Activated CD8-positive, alpha-beta memory T cell treated with anti-CD3 and anti-CD28 coated beads for 36 hours (primary cell): ENCODE measurements around the gene OR5L2. TPM values are rescaled to one million over a fixed set of nuclear protein-coding genes. Genes with fewer than 3 reads are reported as not detected.
"Not testable (repeated sequence)": the region's sequence is repeated elsewhere in the genome, so short reads cannot be mapped to it uniquely, and the experiment has no call there.

Source experiments
- CTCF ChIA-PET: fragments of 350-600 bp; sonication (Branson Sonifier 250); formaldehyde crosslinking; loops from one replicate; lab custom pipeline; 2021; ENCODE audit warnings: antibody characterized with exemption; lab: Charles Lee
- POLR2A ChIA-PET: fragments of 350-600 bp; sonication (Branson Sonifier 250); formaldehyde crosslinking; loops from one replicate; lab custom pipeline; 2021; ENCODE audit warnings: antibody characterized with exemption; lab: Charles Lee
- total RNA-seq, 2 experiments: library from RNA; stranded (reverse); gene quantifications; one replicate each; pipeline ENCODE4 v1.2.3, GENCODE V29; 2021

OR5L2 gene
- not detected for total RNA-seq

GRCh38 chr11:55826919-55827318 lies at the start of gene OR5L2:
Gene OR5L2, plus strand, starts transcription at chr11:55827219. Its CDS starts 0 bp downstream, at chr11:55827219.
- POLR2A ChIA-PET = no interaction called here
- CTCF ChIA-PET = no interaction called here

- POLR2A ChIA-PET = no interaction called here
- CTCF ChIA-PET = no interaction called here
Observed at GRCh38 chr11:55791606-55792005, 35.4 kb upstream of the OR5L2 start.

DNA sequence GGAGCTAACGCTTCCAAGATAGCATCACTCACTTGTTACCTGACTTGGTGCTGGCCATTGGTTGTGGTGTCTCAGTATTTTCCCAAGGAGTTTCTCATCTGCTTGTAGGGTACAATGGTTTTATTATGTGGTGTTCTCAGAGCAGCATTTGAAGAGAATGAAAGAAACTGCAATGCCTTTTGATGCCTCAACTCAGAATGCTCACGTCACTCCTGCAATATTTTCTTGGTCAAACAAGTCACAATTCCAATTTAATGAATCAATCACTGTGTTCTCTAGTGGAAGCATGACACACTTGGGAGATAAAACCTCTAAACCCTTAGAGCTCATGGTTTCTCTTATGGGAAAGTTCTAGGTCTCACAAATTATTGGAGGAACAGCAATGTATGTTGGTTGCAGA lies 33.7 kb upstream of the OR5L2 start:
- CTCF ChIA-PET = no interaction called here
- POLR2A ChIA-PET = no interaction called here

GRCh38 chr11:55795256-55795655 lies 31.8 kb upstream of the OR5L2 start, which contains the start of gene OR5D14:
Gene OR5D14, plus strand, starts transcription at chr11:55795556. Its CDS starts 0 bp downstream, at chr11:55795556.
- CTCF ChIA-PET = no interaction called here
- POLR2A ChIA-PET = no interaction called here

GRCh38 chr11:55806248-55806647 lies 20.8 kb upstream of the OR5L2 start:
- CTCF ChIA-PET = no interaction called here
- POLR2A ChIA-PET = no interaction called here

- POLR2A ChIA-PET = no interaction called here
Observed at GRCh38 chr11:55811067-55811466, 16.0 kb upstream of the OR5L2 start, which contains the start of gene OR5L1. Gene OR5L1, plus strand, starts transcription at chr11:55811367. Its CDS starts 100 bp downstream, at chr11:55811467.

DNA sequence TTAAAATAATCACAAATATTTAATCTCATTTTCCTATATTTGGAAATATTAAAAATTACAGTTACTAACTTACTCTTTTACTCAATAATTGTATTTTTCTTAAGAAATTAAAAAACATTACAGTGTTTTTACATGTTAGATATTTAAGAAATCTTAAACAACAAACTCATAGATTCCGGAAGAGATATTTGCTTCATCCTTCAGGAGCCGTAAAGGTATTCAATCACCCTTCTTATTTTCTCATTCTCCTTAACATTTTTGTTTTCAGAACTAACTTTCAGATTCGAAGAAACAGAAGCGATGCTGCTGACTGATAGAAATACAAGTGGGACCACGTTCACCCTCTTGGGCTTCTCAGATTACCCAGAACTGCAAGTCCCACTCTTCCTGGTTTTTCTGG lies 7.7 kb upstream of the OR5L2 start, which contains the start of gene OR5D18:
Gene OR5D18 (plus strand): TSS at position 301 of the 400 bp plus-strand sequence. CDS start 0 bp downstream, at position 301.
- ChIA-PET CTCF (no interaction called here), POLR2A (no interaction called here)

More at GRCh38 chr11:55811067-55811466, 16.0 kb upstream of the OR5L2 start, which contains the start of gene OR5L1:
- CTCF ChIA-PET = no interaction called here

GRCh38 chr11:55838452-55838851 lies 11.4 kb downstream of the OR5L2 start, which contains the start of gene OR5D16:
Gene OR5D16, plus strand, starts transcription at chr11:55838752. Its CDS starts 0 bp downstream, at chr11:55838752.
- ChIA-PET CTCF (no interaction called here), POLR2A (no interaction called here)

DNA sequence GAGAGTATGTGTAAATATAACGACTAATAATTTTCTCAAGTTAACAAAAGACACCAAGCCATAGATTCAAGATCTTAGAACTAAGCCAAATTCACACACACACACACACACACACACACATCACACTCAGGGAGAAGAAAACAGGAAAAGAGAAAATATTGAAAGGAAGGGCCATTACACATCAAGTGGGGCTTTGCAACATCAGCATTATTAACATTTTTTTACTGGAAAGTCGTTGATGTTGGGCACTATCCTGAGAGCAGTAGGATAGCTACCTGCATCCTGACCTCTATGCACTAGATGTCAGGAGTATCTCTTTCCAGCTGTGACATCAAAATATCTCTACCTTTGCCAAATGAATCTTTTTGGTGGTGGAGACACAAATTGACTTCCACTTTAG lies 20.4 kb downstream of the OR5L2 start:
- POLR2A ChIA-PET = no interaction called here
- CTCF ChIA-PET = no interaction called here

DNA sequence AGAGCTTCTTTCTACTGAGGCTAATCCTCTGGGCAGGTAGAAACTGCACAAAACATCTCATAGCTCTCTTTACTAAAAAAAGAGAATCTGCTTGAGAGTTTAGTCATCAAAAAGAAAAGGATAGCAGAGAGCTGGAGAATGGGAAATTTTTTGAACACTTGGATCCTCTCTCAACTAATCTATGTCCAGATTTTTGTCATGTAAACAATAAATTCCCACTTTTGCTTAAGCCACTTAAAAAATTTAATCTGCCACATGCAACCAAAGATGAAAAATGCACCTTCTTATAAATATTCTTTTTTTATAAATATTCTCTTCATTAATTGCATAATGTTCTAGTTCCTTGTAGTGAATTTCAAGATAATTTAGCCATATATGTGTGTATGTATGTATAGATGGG lies 22.0 kb downstream of the OR5L2 start:
- ChIA-PET CTCF (no interaction called here), POLR2A (no interaction called here)

- POLR2A ChIA-PET = no interaction called here
Observed at GRCh38 chr11:55852141-55852540, 25.1 kb downstream of the OR5L2 start.

DNA sequence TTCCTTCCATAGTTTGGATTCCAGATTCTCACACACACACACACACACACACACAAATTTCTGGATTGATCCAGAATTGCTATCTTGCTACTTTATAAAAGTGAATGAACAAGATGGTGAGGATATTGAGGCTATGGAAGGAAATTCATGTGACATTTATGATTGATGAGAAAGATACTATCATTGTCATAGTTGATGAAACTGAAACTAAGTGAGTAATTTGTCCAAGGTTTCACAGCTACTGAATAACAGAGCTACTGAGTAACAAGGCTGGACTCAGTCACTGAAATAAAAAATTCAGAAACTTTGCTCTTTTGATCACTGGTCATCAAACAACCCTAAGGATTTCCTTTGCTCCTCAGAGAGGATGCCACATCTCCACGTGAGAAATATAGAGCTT lies 27.7 kb downstream of the OR5L2 start:
- ChIA-PET CTCF (no interaction called here), POLR2A (no interaction called here)

More at GRCh38 chr11:55852141-55852540, 25.1 kb downstream of the OR5L2 start:
- CTCF ChIA-PET = no interaction called here

DNA sequence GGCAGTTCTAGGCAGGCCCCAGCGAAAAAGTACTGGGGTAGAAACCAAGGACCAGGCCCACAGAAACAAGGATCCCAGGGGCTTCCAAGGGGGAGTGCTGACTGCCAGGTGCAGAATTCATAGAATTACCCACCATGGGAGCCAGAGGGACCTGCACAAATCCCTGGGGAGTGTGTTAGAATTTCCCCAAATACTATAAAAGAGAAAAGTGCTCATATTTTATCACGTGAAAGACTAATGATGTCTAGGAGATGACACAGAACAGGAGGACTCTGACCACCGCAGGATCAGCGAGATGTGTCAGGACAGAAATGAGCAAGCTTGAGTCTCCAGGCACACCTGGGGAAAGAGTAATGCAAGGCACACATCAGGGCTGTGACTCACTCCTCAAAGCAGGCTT lies 40.3 kb downstream of the OR5L2 start:
- CTCF ChIA-PET, POLR2A ChIA-PET: not testable (repeated sequence)

DNA sequence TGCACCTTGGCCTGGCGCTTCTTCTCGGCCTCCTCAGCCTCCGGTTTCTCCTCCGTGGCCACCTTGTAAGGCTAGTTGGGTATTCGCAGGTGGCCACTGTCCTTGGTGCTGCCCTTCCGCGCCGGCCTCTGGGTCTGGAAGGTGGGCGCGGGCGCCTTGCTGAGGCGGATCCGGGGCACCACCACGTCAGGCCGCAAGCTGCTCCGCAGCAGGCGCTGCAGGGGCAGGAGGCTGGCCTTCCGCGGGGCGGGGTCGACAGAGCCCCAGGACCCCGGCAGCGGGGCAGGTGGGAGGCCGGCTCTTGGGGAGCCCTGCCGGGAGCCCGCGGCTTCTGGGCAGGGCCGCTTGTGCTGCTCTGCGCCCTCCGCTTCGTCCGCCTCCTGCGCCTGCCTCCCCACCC lies 45.7 kb downstream of the OR5L2 start:
- POLR2A ChIA-PET, CTCF ChIA-PET: not testable (repeated sequence)

- CTCF ChIA-PET = not testable (repeated sequence)
Observed at GRCh38 chr11:55873146-55873545, 46.1 kb downstream of the OR5L2 start.

More at GRCh38 chr11:55873146-55873545, 46.1 kb downstream of the OR5L2 start:
- POLR2A ChIA-PET = not testable (repeated sequence)

Other genes with a start within 250 kb of the OR5L2 start
- not detected for gene OR4C11, start 219.6 kb upstream of the OR5L2 start, total RNA-seq
- not detected for gene OR4P4, start 192.1 kb upstream of the OR5L2 start, total RNA-seq
- gene OR4S2, start 178.9 kb upstream of the OR5L2 start, total RNA-seq = not detected
- not detected for gene OR4C6, start 165.0 kb upstream of the OR5L2 start, total RNA-seq
- not detected for gene OR5D13, start 53.8 kb upstream of the OR5L2 start, total RNA-seq
- gene OR5D14, start 31.7 kb upstream of the OR5L2 start, total RNA-seq = not detected
- not detected for gene OR5L1, start 15.9 kb upstream of the OR5L2 start, total RNA-seq
- not detected for gene OR5D18, start 7.6 kb upstream of the OR5L2 start, total RNA-seq
- gene OR5D16, start 11.5 kb downstream of the OR5L2 start, total RNA-seq = not detected
- not detected for gene TRIM51, start 56.1 kb downstream of the OR5L2 start, total RNA-seq
- gene OR5W2, start 87.4 kb downstream of the OR5L2 start, total RNA-seq = not detected
- gene OR5I1, start 109.2 kb downstream of the OR5L2 start, total RNA-seq = not detected
- gene OR10AG1, start 142.7 kb downstream of the OR5L2 start, total RNA-seq = not detected
- not detected for gene OR5F1, start 167.4 kb downstream of the OR5L2 start, total RNA-seq
- gene OR5AS1, start 200.4 kb downstream of the OR5L2 start, total RNA-seq = not detected